Stimulated activated naive CD4-positive, alpha-beta T cell treated with Interleukin-2 at 50 U/mL for 16 hours (primary cell): Measurements from ENCODE around the gene HCAR1.
"Not testable (repeated sequence)": the region's sequence is repeated elsewhere in the genome, so short reads cannot be mapped to it uniquely, and the experiment has no call there.

Experiments used
- DNase-seq: peaks from one replicate; lab custom pipeline; 2025; lab: John Stamatoyannopoulos, UW

The HCAR1 gene, protein sequence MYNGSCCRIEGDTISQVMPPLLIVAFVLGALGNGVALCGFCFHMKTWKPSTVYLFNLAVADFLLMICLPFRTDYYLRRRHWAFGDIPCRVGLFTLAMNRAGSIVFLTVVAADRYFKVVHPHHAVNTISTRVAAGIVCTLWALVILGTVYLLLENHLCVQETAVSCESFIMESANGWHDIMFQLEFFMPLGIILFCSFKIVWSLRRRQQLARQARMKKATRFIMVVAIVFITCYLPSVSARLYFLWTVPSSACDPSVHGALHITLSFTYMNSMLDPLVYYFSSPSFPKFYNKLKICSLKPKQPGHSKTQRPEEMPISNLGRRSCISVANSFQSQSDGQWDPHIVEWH

DNA sequence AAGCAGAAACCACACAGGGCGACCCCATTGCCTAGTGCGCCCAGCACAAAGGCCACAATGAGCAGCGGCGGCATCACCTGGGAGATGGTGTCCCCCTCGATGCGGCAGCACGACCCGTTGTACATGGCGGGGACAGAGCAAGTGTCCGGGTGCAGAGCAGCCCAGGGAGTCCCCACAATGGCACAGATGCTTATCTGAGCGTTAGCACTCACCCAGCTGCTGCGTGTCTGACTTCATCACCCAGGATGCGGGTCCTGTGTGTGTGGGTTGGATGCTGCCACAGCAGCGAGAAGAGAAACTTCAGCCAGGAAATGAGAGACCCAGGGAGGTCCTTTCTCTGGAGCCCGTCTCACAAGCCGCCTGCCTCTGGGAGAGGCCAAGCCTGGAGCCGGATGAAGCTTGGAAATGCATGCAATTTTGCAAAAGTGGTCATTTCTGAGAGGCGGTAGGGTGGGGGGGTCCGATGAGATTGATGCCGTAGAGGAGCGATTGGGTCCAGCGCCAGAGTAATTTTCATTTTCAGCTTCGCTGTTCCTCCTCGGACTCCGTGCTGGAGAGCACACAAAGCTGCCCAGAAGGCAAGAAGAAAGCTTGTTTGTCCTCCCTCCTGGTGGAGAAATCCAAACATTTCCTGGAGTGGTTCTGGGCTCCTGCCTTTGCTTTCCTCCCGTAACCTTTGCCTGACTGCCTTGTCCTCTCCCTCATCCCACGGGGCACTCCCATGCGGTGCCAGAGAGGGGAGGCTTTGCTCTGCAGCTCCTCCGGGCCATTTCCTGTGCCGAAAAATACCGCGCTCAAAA is at the start of gene HCAR1:
Gene HCAR1, minus strand, starts transcription at position 630 of the 800 bp plus-strand sequence. Its CDS starts 505 bp downstream, at position 125.
- peak; percentile 40 for DNase-seq

DNA sequence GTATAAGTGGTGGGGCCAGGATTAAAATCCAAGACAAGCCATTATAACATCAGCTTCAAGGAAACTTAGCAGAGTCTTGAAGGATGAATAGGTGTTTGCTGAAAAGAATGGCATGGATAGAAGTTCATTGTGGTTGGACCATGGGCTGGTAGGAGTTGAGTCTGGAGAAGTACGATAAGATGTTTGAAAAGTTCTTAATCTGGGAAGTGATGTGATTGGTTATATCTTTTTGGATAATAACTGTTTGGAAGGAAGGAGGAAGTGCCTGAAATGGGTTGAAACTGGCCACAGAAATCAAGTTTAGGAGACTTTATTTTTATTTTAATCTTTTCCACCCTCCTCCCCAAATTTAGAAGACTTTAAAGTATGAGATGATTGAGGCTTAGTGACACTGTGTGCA is 26.9 kb upstream of the HCAR1 start:
- DNase-seq = no peak

DNA sequence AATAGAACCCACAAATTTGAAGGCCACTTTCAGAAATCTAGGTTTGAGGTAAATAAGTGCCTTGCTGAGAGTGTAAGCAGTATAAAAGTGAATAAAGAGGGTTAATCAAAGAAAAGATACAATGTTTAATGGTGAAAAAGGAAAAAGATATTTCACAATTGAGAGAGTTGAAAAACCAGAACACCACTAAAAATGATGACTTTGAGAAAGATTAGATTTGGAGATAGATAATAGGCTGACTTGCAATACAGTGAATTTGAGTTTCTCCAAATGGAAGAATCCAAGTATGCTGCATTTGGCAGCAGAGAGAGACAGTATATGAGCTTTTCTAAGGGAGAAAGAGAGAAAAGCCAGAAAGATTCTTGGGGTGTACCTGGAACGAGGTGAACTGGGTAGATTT is 24.1 kb upstream of the HCAR1 start:
- DNase-seq = no peak

DNA sequence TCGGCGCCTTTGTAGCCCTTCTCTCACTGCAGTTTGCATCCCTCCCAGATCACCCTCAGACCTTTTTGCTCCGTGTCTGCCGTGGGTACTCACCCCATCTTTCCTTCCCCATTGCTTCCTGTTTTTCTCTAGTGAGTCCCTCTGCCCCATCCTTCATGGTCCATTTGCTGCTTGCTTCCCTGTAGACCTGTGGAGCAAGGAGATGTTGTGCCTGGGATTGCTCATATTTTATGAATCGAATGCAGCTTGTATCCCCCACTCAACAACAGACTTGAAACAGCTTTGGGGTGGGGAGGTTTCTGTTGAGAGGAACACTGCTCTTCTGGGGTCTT is 22.6 kb upstream of the HCAR1 start:
- no peak for DNase-seq

DNA sequence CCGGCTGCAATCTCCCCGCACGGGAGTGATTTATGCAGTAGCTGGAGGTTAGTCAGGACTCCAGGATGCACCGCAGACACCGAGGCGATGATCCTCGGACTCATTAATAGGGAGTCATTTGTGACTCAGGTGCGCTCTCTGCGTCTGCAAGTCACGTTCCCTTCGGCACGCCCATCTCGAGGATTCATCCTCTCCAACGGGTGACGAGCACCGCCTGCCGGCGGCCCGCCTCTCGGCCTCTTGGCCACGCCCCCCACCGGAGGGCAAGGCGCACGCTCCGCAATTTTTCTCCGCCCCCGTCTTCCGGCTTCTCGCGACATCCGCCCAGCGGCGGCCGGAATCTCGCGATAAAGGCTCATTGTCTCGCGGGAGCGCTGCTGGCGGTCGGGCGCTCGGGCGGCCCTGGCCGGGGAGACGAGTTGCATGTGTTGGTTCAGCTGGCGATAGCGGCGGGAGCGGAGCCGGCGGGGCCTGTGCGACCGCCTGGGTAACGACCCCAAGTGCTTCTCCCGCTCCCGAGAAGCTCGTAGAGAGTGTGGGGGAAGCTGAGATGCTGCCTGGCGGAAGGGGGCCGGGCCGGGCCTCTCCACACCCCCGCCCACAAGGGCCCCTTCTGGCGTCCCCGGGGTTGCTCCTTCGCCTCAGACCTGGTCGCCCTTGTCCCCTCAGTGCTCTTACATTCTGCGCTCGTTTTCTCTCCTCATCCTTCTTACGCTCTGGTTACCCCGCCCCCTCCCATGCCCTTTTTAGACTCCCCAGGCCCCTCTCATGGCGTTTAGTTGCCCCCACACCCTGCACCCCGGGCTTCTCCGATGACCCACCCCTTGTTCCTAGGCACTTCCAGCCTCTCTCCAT is 22.0 kb upstream of the HCAR1 start, which contains the start of gene DENR:
Gene DENR, plus strand, starts transcription at position 361 of the 855 bp plus-strand sequence. CDS start 878 bp downstream, outside the sequence.
- DNase-seq = peak; percentile 98

DNA sequence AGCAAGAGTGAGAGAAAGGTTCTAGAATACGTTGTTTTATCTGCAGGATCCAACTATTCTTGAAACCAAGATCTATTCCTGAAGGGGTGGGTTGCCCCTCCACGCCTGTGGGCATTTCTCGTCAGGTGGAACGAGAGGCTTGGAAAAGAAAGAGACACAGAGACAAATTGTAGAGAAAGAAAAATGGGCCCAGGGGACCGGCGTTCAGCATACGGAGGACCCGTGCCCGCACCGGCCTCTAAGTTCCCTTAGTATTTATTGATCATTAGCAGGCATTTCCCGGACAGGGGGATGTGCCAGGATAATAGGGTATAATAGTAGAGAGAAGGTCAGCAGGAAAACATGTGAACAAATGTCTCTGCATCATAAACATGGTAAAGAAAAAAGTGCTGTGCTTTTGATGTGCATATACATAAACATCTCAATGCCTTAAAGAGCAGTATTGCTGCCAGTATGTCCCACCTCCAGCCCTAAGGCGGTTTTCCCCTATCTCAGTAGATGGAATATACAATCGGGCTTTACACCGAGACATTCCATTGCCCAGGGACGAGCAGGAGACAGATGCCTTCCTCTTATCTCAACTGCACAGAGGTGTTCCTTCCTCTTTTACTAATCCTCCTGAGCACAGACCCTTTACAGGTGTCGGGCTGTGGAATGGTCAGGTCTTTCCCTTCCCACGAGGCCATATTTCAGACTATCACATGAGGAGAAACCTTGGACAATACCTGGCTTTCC is 20.3 kb upstream of the HCAR1 start:
- not testable (repeated sequence) for DNase-seq

DNA sequence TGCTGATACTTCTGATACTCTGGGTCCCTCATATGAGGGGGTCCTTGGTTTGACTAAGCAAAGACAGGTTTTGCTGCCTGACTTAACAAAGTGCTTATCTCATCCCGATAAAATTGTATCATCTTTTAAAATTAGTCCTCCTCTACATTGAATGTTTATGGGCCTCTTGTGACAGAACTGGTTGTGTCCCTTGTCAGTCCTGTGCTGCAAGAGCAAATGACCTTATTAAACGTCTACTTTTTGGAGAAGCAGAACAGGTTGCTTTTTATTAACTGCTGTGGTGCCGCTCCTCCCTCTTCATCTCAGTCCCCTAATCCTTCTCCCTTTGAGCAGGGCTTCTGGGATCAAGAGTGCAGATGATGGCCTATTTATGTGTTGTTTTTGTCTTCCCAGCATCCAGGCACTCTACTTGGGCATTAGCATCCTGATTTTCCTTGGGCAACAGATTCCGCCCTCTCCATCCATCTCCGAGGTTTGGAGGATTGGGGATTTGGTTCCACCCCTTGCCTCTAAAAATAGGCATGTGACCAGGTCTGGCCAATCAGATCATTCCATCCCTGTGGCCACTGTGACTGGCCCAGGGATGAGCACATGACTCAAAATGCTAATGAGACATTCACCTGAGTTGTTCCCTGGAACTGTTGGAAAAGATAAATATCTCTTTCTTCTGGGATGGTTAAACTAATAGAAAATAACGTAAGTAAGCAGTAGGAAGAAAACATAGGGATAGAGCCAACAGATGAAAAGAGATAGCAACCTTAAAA is 19.1 kb upstream of the HCAR1 start:
- no peak for DNase-seq

DNA sequence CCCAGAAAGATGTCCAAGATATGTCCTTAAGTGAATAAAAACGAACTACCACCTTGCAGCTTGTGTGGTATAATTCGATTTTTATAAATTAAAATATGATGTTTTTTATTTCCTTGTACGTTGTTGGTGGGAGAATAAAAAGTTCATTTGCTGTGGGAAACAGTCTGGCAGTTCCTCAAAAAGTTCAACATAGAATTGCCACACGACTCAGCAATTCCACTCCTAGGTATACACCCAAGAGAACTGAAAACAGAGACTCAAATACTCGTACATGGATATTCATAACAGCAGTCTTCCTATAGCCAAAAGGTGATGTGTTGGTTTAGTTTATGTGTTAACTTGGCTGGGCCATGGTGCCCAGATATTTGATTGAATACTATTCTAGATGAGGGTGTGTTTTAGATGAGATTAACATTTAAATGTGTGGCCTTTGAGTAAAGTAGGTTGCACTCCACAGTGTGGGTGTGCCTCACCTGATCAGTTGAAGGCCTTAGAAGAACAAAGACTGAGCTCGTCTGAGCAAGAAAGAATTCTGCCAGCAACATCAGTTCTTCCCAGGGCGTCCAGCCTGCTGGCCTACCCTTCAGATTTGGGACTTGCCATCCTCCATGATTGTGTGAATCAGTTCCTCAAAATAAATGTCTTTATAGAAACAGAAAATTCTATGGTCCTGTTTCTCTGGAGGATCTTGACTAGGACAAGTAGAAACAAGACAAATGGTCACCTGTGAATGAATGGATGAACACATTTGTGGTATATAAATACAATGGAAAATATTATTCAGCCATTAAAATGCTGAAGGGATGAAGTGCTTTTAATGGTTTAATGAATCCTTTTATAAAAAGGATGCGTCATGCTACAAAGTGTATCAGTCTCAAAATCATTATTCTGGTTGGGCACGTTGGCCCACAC is 16.8 kb upstream of the HCAR1 start:
- no peak for DNase-seq

DNA sequence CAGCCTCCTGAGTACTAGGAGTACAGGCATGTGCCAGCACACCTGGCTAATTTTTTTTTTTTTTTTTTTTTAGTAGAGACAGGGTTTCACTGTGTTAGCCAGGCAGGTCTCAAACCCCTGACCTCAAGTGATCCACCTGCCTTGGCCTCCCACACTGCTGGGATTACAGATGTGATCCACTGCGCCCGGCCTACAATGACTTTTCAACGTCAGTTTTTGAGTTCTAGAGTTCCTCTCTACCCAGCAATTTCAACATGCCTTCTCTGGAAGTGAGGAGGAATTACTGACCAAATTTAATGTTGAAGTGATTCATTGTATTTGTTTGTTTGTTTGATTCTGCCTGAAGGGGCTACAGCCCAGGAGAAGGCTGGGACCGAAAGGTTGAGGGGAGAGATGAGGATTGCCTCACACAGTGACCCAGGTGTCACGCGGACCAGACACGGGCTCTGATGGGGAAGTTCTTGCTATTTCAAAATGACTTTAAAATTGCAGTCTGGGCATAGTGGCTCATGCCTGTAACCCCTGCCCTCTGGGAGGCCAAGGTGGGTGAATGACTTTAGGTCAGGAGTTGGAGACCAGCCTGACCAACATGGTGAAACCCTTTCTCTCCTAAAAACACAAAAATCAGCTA is 13.4 kb upstream of the HCAR1 start:
- DNase-seq = no peak

DNA sequence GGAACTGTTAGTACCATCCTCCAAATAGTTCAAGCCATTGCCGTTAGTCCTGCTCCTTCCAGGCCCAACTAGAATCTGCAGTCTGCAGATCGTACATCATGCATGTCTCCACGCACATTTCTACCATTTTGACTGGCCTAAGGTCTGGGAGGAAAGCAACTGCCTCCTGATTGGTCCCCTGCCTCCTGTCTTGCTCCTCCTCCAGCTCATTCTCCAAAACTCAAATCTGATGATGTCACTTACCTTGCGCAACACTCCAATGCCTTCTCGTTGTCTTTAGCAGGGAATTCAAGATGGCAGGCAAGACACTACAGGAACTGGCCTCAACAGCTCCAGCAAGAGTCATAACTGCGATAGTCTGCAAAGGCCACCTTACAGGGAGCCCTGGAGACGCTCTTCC is 9.7 kb upstream of the HCAR1 start:
- no peak for DNase-seq

DNA sequence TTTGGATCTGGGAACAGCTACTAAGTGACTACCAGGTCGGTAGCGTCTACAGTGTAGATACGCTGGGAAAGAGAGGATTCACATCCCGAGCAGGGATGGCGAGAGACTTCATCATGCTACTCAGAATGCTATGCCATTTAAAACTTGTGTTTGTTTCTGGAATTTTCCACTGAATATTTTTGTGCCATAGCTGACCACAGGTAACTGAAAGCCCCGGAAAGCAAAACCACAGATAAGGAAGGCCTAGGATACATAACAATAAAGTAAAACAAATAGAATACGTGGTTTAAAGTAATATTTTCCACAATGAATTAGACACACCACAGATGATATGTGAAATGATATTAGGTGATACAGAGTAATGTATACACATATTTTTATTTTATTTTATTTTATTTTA is 7.9 kb upstream of the HCAR1 start:
- no peak for DNase-seq

DNA sequence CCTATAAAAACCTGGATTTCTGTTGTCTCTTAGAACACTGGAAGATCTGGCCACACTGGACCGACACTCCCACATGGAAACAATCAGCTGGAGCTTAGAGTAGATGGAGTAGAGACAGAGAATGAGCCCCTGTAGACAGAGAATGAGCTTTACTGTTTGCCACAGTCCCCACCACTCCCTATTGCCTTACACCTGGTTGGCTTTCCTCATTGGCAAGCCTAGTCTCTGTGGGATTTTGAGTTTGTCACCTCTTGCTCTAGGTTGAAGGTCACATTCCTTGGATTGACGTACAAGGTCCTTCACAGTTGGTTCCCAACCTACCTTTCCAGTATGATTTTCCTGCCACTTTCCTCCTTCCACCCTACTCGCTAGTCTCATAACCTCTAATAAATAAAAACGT is 2.0 kb upstream of the HCAR1 start:
- DNase-seq = no peak

DNA sequence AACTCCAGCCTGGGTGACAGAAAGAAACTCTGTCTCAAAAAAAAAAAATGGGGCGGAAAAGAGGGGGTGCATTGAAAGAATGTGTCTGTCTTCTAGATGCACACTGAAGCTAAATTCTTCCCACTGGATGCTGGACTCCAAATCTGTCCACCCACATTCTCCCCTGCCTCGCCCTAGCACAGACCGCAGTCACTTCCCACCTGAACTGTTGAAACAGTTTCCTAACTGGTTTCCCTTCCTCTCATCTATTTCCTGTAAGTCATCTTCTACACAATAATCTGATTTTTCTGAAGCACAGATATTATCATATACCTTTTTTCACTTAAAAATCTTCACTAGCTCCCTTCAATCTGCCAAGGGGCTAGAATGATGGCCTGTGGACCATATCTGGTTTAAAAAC is 1.5 kb upstream of the HCAR1 start:
- peak; percentile 10 for DNase-seq

DNA sequence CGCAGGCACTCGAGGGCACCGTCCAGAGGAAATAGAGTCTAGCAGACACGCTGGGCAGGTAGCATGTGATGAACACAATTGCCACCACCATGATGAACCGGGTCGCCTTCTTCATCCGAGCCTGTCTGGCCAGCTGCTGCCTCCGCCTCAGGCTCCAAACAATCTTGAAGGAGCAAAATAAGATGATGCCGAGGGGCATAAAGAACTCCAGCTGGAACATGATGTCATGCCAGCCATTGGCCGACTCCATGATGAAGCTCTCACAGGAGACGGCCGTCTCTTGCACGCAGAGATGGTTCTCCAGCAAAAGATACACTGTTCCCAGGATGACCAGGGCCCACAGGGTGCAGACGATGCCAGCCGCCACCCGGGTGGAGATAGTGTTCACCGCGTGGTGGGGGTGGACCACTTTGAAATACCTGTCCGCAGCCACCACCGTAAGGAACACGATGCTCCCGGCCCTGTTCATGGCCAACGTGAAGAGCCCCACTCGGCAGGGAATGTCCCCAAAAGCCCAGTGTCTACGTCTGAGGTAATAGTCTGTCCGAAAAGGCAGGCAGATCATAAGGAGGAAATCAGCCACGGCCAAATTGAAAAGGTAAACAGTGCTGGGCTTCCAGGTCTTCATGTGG is 945 bp downstream of the HCAR1 start:
- DNase-seq = no peak

DNA sequence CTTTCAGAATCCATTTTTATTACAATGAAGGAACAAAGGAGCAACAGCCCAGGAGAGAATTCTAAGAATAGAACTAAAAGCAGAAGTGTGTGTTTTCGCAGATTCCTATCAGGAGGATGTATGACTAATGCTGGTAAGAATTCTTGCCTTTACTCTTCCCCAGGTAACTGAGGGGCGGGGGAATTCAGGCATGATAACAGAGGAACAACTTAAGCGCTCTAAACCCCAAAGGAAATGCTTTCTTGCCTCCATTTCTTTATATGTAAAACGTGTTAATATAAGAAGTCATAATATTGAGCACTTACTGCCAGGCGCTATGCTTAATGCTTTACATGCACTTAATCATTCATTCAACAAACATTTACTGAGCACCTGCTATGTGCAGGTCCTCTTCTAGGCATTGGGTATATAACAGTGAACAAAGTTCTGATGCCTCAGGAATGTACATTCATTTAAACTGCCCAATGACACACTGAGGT is 4.5 kb downstream of the HCAR1 start:
- DNase-seq = peak; percentile 26

DNA sequence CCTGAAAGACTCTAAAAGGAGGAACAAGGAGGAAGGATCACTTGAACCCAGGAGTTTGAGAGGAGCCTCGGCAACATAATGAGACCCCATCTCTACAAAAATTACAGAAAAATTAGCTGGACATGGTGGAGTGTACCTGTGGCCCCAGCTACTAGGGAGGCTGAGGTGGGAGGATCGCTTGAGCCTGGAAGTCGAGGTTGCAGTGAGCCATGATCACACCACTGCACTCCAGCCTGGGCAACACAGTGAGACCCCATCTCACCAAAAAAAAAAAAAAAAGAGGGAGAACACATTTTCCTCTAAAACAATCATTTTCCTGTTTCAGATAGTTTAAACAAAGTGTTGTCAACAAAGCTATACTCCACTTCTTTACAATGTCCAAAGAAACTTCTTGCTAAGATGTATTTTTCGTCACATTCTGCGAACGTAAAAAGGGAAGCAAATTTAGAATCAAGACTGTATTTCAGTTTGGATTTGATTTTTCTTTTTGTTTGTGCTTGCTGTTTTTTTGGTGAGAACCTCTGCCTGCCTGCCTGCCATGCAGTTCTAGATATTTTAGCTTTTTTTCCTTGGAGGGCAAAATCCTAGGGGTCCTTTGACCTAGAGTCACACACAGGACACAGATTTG is 5.1 kb downstream of the HCAR1 start:
- DNase-seq = no peak

DNA sequence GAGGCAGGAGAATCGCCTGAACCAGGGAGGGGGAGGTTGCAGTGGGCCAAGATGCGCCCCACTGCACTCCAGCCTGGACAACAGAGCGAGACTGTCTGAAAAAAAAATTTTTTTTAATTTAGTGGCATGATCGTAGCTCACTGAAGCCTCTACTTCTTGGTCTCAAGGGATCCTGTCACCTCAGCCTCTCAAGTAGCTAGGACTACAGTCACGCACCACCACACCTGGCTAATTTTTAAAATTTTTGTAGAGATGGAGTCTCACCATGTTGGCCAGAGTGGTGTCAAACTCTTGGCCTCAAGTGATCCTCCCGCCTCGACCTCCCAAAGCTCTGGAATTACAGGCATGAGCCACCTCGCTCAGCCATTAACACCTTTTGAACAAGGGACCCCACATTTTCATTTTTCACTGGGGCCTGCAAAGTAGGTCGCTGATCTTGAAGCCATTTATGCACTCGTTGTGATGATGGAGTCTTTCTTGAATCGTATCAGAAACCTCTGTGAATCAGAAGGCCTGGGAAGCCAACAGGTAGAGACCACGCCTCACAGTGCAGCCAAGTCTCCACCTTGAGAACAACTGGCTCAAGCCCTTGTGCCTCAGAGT is 5.9 kb downstream of the HCAR1 start:
- no peak for DNase-seq

DNA sequence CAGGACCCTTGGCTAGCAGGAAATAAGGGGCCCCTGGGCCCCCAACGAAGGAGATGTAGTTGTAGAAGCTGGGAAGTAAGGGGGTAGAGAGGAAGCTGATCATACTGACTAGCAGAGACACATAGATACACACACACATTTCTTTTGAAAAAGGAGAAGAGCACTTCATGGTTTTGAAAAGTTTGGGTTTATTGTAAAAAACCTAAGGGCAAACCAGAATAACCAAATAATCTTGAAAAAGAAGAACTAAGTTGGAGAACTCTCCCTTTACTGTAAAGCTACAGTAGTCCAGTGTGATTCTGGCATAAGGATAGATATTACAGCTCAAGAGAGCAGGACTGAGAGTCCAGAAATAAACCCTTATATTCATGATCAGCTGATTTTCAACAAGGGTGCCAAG is 8.3 kb downstream of the HCAR1 start:
- DNase-seq = no peak
